HCT116 (cell line): ENCODE measurements around the gene BIRC6.

ENCODE experiments used
- ATF3 ChIP-seq: IDR thresholded peaks from 2 replicates; pipeline ENCODE4 v1.6.1; 2012
- CEBPB ChIP-seq: IDR thresholded peaks from 2 replicates; pipeline ENCODE4 v1.6.1; 2012; ENCODE audit warnings: low read depth
- CTCF ChIP-seq, 3 experiments: fragments of 200-600 bp in 1 of 3; sonication (generic) in 1 of 3; IDR thresholded peaks in 2 of 3; conservative IDR thresholded peaks in 1 of 3; 2 replicates each; pipeline ENCODE4 v1.5.1; 2012 to 2017; ENCODE audit warnings: low read depth in 2 of 3, low read length in 2 of 3, antibody characterized with exemption in 1 of 3, borderline replicate concordance in 1 of 3, control low read depth in 1 of 3, mild to moderate bottlenecking in 1 of 3, mixed read lengths in 1 of 3, mixed run types in 1 of 3, moderate library complexity in 1 of 3; ENCODE audit not compliant: insufficient read depth in 1 of 3
- EGR1 ChIP-seq: IDR thresholded peaks from 2 replicates; pipeline ENCODE4 v1.6.1; 2012; ENCODE audit warnings: low read depth
- ELF1 ChIP-seq: IDR thresholded peaks from 2 replicates; pipeline ENCODE4 v1.6.1; 2012; ENCODE audit warnings: low read depth, borderline replicate concordance
- EZH2 ChIP-seq: fragments of 200-600 bp; sonication (generic); IDR thresholded peaks from 2 replicates; pipeline ENCODE4 v1.6.1; 2017; ENCODE audit warnings: antibody characterized with exemption, mixed run types
- JUND ChIP-seq: IDR thresholded peaks from 2 replicates; pipeline ENCODE4 v1.6.1; 2012
- POLR2AphosphoS5 ChIP-seq: IDR thresholded peaks from 2 replicates; pipeline ENCODE4 v1.6.1; 2011; ENCODE audit warnings: mild to moderate bottlenecking, low read depth, low read length, moderate library complexity
- TCF7L2 ChIP-seq: IDR thresholded peaks from 2 replicates; pipeline ENCODE4 v1.7.0; 2011; ENCODE audit warnings: borderline replicate concordance, inconsistent platforms; ENCODE audit not compliant: insufficient read depth, insufficient read length; ENCODE audit errors: extremely low read depth
- ZBTB33 ChIP-seq: IDR thresholded peaks from 2 replicates; pipeline ENCODE4 v1.6.1; 2011; ENCODE audit warnings: mild to moderate bottlenecking, low read length, moderate library complexity; ENCODE audit not compliant: insufficient replicate concordance; ENCODE audit errors: extremely low read depth

- TF ChIP-seq EGR1 (no peak), POLR2AphosphoS5 (no peak), EZH2 (no peak), CTCF (IDR thresholded peaks at IDR 0.05 in 2 of 3, conservative IDR thresholded peaks at IDR 0.05 in 1 of 3; ENCODE audit: borderline replicate concordance in 1 of 3, insufficient read depth in 1 of 3, low read depth in 2 of 3, low read length in 2 of 3) (no peak), TCF7L2 (no peak), CEBPB (no peak), ATF3 (no peak), ELF1 (no peak), ZBTB33 (no peak), JUND (no peak)
Measured at GRCh38 chr2:32534831-32535230, 178.0 kb downstream of the BIRC6 start.
